ENCODE data around the gene HSDL1. TPM values are rescaled to one million over a fixed set of nuclear protein-coding genes. Genes with fewer than 3 reads are reported as not detected.

The HSDL1 gene
- total and polyA plus RNA-seq, 10 of the 15 experiments (the other 5 are each of a cell fraction or from before 2014, with no cell fraction given), result 2.0 to 13.4 (median 5.6) TPM

- no peak for DNase-seq (ENCODE audit: low read depth, low spot score)
- Histone ChIP-seq H3K27me3 (replicated peaks in 1 of 2; ENCODE audit: control insufficient read depth in 2 of 2, insufficient read depth in 2 of 2, low read length in 1 of 2) (no peaks in the 10 kb centered on the region), H3K4me2 (ENCODE audit: control insufficient read depth, insufficient read depth) (peak overlapping the region; percentile 11; the same call in 1 of the 2 replicates), H3K27ac (ENCODE audit: control insufficient read depth, insufficient read depth) (no peak overlapping the region), H2AFZ (ENCODE audit: control insufficient read depth, low read depth, low read length) (no peak overlapping the region), H3K4me1 (ENCODE audit: control insufficient read depth, insufficient read depth, low read length) (peaks cover 20% of the 10 kb centered on the region), H3K9ac (ENCODE audit: control insufficient read depth, insufficient read depth, low read length) (no peak overlapping the region), H3K4me3 (no peak overlapping the region; the same call in 1 of the 2 replicates), H3K79me2 (ENCODE audit: control insufficient read depth, insufficient read depth, low read length) (peaks cover 51% of the 10 kb centered on the region), H4K20me1 (ENCODE audit: control insufficient read depth, insufficient read depth) (0 out of 2 replicates have a peak, but pooled peaks cover 4% of the 10 kb centered on the region), H3K36me3 (ENCODE audit: control insufficient read depth in 2 of 2, insufficient read depth in 2 of 2, low read length in 1 of 2) (no peaks in the 10 kb centered on the region), H3K9me3 (replicated peaks; ENCODE audit: control insufficient read depth, insufficient read depth, low read length) (no peaks in the 10 kb centered on the region)
- CTCF ChIA-PET, result interaction anchor here (1.1 to 1.2 kb wide), 2 partner anchors 10 to 76 kb away, joined by 3 read pairs; partner anchors contain the start of gene TAF1C
- intact Hi-C loops (cut with micrococcal nuclease; ENCODE audit: unreplicated experiment), result no loop called here
- in situ Hi-C loops (cut with MboI), result no loop called here
- no peak for FAIRE-seq
- RAD21 ChIA-PET (ENCODE audit: unreplicated experiment), result no interaction called here
- POLR2A ChIA-PET, result no interaction called here
- ATAC-seq, result peak; percentile 65
- SMC1A ChIA-PET (ENCODE audit: uncharacterized antibody, unreplicated experiment), result interaction anchor here (1.6 kb wide), 1 partner anchor 10 kb away, joined by 4 read pairs; no protein-coding TSS in a partner anchor
- TF ChIP-seq USF2 (IDR thresholded peaks at IDR 0.05; ENCODE audit: borderline replicate concordance, low read depth, low read length), result no peak
- no peak for TF ChIP-seq TCF12 (IDR thresholded peaks at IDR 0.05; ENCODE audit: low read depth, low read length)
- TF ChIP-seq SKIL (IDR thresholded peaks at IDR 0.05; ENCODE audit: low read depth, poor library complexity, severe bottlenecking), result no peak
- no peak for TF ChIP-seq EGR1 (IDR thresholded peaks at IDR 0.05; ENCODE audit: borderline replicate concordance in 1 of 2, low read depth in 2 of 2, low read length in 2 of 2)
- no peak for TF ChIP-seq SPI1 (IDR thresholded peaks at IDR 0.05; ENCODE audit: borderline replicate concordance, insufficient read depth, low read depth, low read length)
- no peak for TF ChIP-seq BCL11A (IDR thresholded peaks at IDR 0.05; ENCODE audit: low read depth, low read length)
- TF ChIP-seq PRDM15 (CRISPR knock-in tag; IDR thresholded peaks at IDR 0.05), result no peak
- no peak for TF ChIP-seq TCF3 (IDR thresholded peaks at IDR 0.05; ENCODE audit: borderline replicate concordance, insufficient read depth, low read depth, low read length)
- no peak for TF ChIP-seq HCFC1 (IDR thresholded peaks at IDR 0.05; ENCODE audit: low read length)
- no peak for TF ChIP-seq IRF4 (IDR thresholded peaks at IDR 0.05; ENCODE audit: low read depth, low read length)
- no peak for TF ChIP-seq SUPT20H (IDR thresholded peaks at IDR 0.05; ENCODE audit: borderline replicate concordance, control insufficient read depth, low read depth, low read length)
- no peak for TF ChIP-seq MXI1 (IDR thresholded peaks at IDR 0.05; ENCODE audit: low read depth, low read length)
- no peak for TF ChIP-seq ZBTB40 (IDR thresholded peaks at IDR 0.05; ENCODE audit: borderline replicate concordance)
- no TSS peak for BruUV-seq (replicated peaks)
- WGBS (ENCODE audit: insufficient coverage, insufficient replicate concordance, low lambda C conversion rate, missing lambda C conversion rate), result 88% methylated on average over 3 of the region's 3 CpGs
These were observed 34.5 kb downstream of the HSDL1 start for GRCh38 chr16:84110527-84110926.
